HepG2 (cell line): ENCODE data around the gene AUTS2.

Source experiments
- IRX3 ChIP-seq: sonication (generic); formaldehyde crosslinking; IDR thresholded peaks from 2 replicates; pipeline ENCODE4 v1.8.1; 2023; ENCODE audit warnings: mild to moderate bottlenecking, low read depth, missing genetic modification reagents, borderline replicate concordance
- KDM5B ChIP-seq: sonication (generic); formaldehyde crosslinking; IDR thresholded peaks from 2 replicates; pipeline ENCODE4 v1.4.0; 2020; ENCODE audit warnings: missing genetic modification reagents, mild to moderate bottlenecking, borderline replicate concordance
- KLF16 ChIP-seq, 2 experiments: sonication (generic) in 1 of 2; formaldehyde crosslinking in 1 of 2; IDR thresholded peaks; 2 replicates each; pipeline versions ENCODE4 v1.6.1 to v1.8.0; 2016 to 2023; ENCODE audit warnings: missing genetic modification reagents in 2 of 2, missing compliant biosample characterization in 1 of 2
- MZF1 ChIP-seq: sonication (generic); formaldehyde crosslinking; IDR thresholded peaks from 2 replicates; pipeline ENCODE4 v1.8.1; 2023; ENCODE audit warnings: mild to moderate bottlenecking, missing genetic modification reagents, borderline replicate concordance
- NCOA1 ChIP-seq: sonication (generic); formaldehyde crosslinking; IDR thresholded peaks from 2 replicates; pipeline ENCODE4 v1.9.0; 2021; ENCODE audit warnings: missing genetic modification reagents
- POLR2A ChIP-seq, 2 experiments: IDR thresholded peaks; 2 replicates each; pipeline ENCODE4 v1.6.1; 2011; ENCODE audit warnings: low read depth in 2 of 2, low read length in 2 of 2, mild to moderate bottlenecking in 1 of 2, moderate library complexity in 1 of 2; ENCODE audit not compliant: insufficient read depth in 1 of 2
- TCF7 ChIP-seq: sonication (generic); IDR thresholded peaks from 2 replicates; pipeline ENCODE4 v1.6.1; 2016; ENCODE audit warnings: antibody characterized with exemption, low read depth
- ZMYM4 ChIP-seq: sonication (generic); formaldehyde crosslinking; IDR thresholded peaks from 2 replicates; pipeline ENCODE4 v1.8.1; 2023; ENCODE audit warnings: mild to moderate bottlenecking, missing genetic modification reagents
- TF ChIP-seq, protein P1 (sequence below): IDR thresholded peaks from 2 replicates; pipeline ENCODE4 v1.6.1; 2012; ENCODE audit warnings: low read length, improper control_type of control experiment

DNA sequence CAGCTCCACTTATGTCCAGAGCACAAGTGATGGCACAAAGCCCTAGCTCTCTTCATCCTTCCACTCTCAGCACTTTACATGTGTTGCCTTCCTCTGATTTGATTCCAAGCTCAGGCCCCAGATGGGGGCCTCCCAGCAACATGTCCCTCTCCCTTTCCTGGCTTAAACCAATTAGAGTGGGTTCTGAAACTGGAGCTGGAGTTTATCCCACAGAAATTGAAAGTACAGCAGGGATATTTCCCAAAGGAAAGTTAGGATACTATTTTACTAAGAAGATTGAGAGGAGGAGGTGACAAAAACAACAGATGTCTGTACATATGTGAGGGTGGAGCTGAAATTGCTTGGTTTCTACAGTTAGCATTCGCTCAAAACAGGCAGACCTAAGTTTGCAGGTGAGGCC lies 724.6 kb downstream of the AUTS2 start:
- TF ChIP-seq, protein P1, sequence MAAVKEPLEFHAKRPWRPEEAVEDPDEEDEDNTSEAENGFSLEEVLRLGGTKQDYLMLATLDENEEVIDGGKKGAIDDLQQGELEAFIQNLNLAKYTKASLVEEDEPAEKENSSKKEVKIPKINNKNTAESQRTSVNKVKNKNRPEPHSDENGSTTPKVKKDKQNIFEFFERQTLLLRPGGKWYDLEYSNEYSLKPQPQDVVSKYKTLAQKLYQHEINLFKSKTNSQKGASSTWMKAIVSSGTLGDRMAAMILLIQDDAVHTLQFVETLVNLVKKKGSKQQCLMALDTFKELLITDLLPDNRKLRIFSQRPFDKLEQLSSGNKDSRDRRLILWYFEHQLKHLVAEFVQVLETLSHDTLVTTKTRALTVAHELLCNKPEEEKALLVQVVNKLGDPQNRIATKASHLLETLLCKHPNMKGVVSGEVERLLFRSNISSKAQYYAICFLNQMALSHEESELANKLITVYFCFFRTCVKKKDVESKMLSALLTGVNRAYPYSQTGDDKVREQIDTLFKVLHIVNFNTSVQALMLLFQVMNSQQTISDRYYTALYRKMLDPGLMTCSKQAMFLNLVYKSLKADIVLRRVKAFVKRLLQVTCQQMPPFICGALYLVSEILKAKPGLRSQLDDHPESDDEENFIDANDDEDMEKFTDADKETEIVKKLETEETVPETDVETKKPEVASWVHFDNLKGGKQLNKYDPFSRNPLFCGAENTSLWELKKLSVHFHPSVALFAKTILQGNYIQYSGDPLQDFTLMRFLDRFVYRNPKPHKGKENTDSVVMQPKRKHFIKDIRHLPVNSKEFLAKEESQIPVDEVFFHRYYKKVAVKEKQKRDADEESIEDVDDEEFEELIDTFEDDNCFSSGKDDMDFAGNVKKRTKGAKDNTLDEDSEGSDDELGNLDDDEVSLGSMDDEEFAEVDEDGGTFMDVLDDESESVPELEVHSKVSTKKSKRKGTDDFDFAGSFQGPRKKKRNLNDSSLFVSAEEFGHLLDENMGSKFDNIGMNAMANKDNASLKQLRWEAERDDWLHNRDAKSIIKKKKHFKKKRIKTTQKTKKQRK, result no peak
- TF ChIP-seq NCOA1 (no peak), ZMYM4 (CRISPR knock-in tag) (no peak), TCF7 (no peak), KLF16 (CRISPR knock-in tag; IDR thresholded peaks at IDR 0.05) (no peak), MZF1 (CRISPR knock-in tag) (no peak), POLR2A (IDR thresholded peaks at IDR 0.05; ENCODE audit: insufficient read depth in 1 of 2, low read depth in 2 of 2, low read length in 2 of 2) (no peak), IRX3 (CRISPR knock-in tag) (no peak), KDM5B (CRISPR knock-in tag) (no peak)
